Hepatocyte (in vitro differentiated cells): ENCODE data around the gene PLEKHG5. TPM values are rescaled to one million over a fixed set of nuclear protein-coding genes. Genes with fewer than 3 reads are reported as not detected.

ENCODE experiments used
- DNase-seq: peaks from one replicate; pipeline ENCODE4 v3.0.0-alpha.2; 2016; ENCODE audit warnings: low spot score
- H2AFZ ChIP-seq: fragments of 200-600 bp; sonication (generic); 2 replicates; pipeline ENCODE4 v1.6.0; 2016; ENCODE audit warnings: antibody characterized with exemption, mild to moderate bottlenecking
- H3K27ac ChIP-seq: fragments of 200-600 bp; sonication (generic); 2 replicates; pipeline ENCODE4 v1.5.1; 2016; ENCODE audit warnings: mild to moderate bottlenecking
- H3K27me3 ChIP-seq: fragments of 200-600 bp; sonication (generic); 2 replicates; pipeline ENCODE4 v1.6.1; 2016
- H3K36me3 ChIP-seq: fragments of 200-600 bp; sonication (generic); replicated peaks from 2 replicates; pipeline ENCODE4 v1.5.1; 2016; ENCODE audit warnings: low read depth; ENCODE audit not compliant: insufficient read depth
- H3K4me1 ChIP-seq: fragments of 200-600 bp; sonication (generic); 2 replicates; pipeline ENCODE4 v1.5.1; 2016; ENCODE audit warnings: mild to moderate bottlenecking, moderate library complexity; ENCODE audit not compliant: insufficient read depth
- H3K4me2 ChIP-seq: fragments of 200-600 bp; sonication (generic); 2 replicates; pipeline ENCODE4 v1.6.0; 2016
- H3K4me3 ChIP-seq: fragments of 200-600 bp; sonication (generic); 2 replicates; pipeline ENCODE4 v1.5.1; 2016; ENCODE audit warnings: mild to moderate bottlenecking
- H3K79me2 ChIP-seq: fragments of 200-600 bp; sonication (generic); 2 replicates; pipeline ENCODE4 v1.6.0; 2017; ENCODE audit warnings: mild to moderate bottlenecking
- H3K9me2 ChIP-seq: fragments of 200-600 bp; sonication (generic); replicated peaks from 2 replicates; pipeline ENCODE4 v1.6.0; 2017; ENCODE audit warnings: mild to moderate bottlenecking; ENCODE audit not compliant: insufficient read depth
- H3K9me3 ChIP-seq: fragments of 200-600 bp; sonication (generic); 2 replicates; pipeline ENCODE4 v1.5.1; 2016; ENCODE audit warnings: low read depth, mild to moderate bottlenecking
- H4K20me1 ChIP-seq: fragments of 200-600 bp; sonication (generic); 2 replicates; pipeline ENCODE4 v1.6.0; 2016; ENCODE audit warnings: mild to moderate bottlenecking; ENCODE audit not compliant: insufficient read depth, poor library complexity, severe bottlenecking
- EZH2 ChIP-seq: fragments of 200-600 bp; sonication (generic); IDR thresholded peaks from 2 replicates; pipeline ENCODE4 v1.6.1; 2016; ENCODE audit warnings: antibody characterized with exemption, mild to moderate bottlenecking, borderline replicate concordance
- EZH2phosphoT487 ChIP-seq: fragments of 200-600 bp; sonication (generic); IDR thresholded peaks from one replicate; pipeline ENCODE4 v1.6.1; 2018; ENCODE audit warnings: antibody characterized with exemption, mild to moderate bottlenecking, low read depth, moderate library complexity; ENCODE audit not compliant: unreplicated experiment, severe bottlenecking
- WGBS: methylation state at CpG from one replicate; pipeline ENCODE4 v1.1.6; 2016; ENCODE audit warnings: low lambda C conversion rate; ENCODE audit errors: missing lambda C conversion rate; 5-methylcytosine and 5-hydroxymethylcytosine counted together
- polyA plus RNA-seq: library from polyadenylated mRNA; unstranded; fragments of >200 nt; fragmentation: Nextera tagmentation; extraction: Ambion mirVana; gene quantifications from 2 replicates; pipeline ENCODE4 v1.2.1, GENCODE V29; 2016
- total RNA-seq: library from RNA; depleted of rRNA; stranded (reverse); fragments of >200 nt; gene quantifications from 2 replicates; pipeline ENCODE4 v1.2.3, GENCODE V29; 2014
- TF ChIP-seq, protein P1 (sequence below): fragments of 200-600 bp; sonication (generic); IDR thresholded peaks from 2 replicates; pipeline ENCODE4 v1.5.1; 2016; ENCODE audit warnings: antibody characterized with exemption, mild to moderate bottlenecking; ENCODE audit not compliant: poor library complexity

PLEKHG5 gene
- total and polyA plus RNA-seq, 2 experiments from 2014 or later: 11.5 to 13.3 TPM

DNA sequence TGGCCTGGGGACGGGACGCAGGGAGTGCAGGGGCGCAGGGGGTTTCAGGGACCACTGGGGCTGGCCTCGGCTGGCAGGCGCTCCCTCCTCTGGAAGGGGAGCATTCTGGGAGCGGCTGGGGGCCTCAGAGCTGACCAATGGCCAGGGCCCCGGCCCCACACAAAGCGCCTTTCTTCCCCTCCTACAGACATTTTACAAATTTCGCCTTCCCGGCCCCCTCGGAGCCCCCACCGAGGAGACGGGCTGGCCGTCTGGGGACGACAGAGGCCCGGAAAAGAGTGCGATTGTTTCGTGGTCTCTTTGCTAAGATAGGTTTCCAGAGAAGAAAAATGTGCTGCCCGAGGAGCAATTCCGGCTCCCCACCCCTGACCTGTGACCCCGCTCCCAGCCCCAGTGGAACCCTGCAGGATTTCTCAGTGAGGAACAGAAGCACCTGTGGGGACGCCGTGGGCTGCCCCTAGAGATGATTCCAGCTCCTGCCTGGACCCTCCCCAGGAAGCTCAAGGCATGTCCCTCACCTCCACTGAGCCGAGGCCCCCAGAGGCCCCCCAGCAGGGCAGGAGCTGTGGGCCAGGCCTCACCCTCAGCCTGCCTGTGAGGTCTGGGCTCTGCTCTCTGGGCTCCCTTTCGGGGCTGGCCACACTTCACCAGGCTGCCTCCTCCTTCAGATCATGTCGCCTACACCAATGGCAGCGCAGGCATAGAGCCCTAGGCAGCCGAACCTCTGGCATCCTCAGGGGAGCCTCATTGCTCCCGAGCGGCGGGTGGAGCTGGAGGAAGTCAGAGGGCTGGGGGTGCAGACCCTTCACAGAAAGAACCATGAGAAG, 15.0 kb upstream of the PLEKHG5 start:
- Histone ChIP-seq H3K79me2 (no peaks in the 10 kb centered on the region), H3K9me3 (no peaks in the 10 kb centered on the region), H3K27me3 (no peaks in the 10 kb centered on the region), H3K4me2 (no peak overlapping the region), H3K9me2 (no peaks in the 10 kb centered on the region), H3K4me3 (no peak overlapping the region), H4K20me1 (no peaks in the 10 kb centered on the region), H3K27ac (no peak overlapping the region), H3K36me3 (no peaks in the 10 kb centered on the region), H2AFZ (no peak overlapping the region), H3K4me1 (no peaks in the 10 kb centered on the region)
- TF ChIP-seq EZH2phosphoT487 (no peak), EZH2 (no peak)
- TF ChIP-seq, protein P1, sequence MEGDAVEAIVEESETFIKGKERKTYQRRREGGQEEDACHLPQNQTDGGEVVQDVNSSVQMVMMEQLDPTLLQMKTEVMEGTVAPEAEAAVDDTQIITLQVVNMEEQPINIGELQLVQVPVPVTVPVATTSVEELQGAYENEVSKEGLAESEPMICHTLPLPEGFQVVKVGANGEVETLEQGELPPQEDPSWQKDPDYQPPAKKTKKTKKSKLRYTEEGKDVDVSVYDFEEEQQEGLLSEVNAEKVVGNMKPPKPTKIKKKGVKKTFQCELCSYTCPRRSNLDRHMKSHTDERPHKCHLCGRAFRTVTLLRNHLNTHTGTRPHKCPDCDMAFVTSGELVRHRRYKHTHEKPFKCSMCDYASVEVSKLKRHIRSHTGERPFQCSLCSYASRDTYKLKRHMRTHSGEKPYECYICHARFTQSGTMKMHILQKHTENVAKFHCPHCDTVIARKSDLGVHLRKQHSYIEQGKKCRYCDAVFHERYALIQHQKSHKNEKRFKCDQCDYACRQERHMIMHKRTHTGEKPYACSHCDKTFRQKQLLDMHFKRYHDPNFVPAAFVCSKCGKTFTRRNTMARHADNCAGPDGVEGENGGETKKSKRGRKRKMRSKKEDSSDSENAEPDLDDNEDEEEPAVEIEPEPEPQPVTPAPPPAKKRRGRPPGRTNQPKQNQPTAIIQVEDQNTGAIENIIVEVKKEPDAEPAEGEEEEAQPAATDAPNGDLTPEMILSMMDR: no peak
- 90% methylated on average over 25 of the region's 31 CpGs for WGBS
- DNase-seq: no peak

DNA sequence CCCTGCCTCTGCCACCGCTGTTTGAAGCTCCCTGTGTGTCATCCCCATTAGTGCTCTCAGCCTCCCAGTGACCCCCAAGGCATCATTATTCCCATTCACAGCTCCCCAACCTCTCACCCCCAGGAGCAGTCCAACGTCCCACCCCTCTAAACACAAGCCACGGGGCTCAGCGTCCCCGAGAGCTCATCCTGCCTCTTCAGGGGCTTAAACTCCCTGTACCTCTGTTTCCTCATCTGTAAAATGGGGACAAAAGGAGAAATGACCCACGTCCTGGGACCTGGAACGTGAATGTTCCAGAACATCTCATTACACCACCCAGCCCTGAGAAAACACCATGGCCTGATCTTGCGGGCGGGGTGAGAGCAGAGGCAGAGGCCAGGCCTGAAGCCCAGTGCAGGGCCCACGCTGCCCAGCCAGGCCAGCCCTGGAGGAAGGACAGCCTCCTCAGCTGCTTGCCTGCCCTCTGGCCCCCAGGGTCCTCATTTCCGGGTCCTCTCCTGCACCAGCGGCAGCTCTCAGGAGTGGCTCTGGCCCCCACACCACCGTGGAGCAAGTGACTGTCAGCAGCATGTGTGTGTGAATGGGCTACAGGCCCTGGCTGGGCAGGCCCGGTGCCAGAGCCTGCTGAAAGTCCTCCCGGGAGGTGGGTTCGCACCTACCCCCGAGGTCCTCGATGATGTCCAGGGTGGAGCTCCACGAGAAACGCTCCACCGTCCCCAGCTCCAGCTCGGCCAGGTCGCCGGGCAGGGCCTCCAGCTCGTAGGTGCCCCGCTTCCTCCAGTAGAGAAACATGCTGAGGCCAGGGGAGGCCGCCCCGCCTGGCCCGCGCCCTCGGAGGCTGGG, 14.1 kb upstream of the PLEKHG5 start:
- H3K4me2 ChIP-seq: no peak overlapping the region
- H3K4me1 ChIP-seq: no peaks in the 10 kb centered on the region
- no peak overlapping the region for H3K4me3 ChIP-seq
- no peaks in the 10 kb centered on the region for H3K9me3 ChIP-seq
- H2AFZ ChIP-seq: no peak overlapping the region
- H3K27ac ChIP-seq: no peak overlapping the region
- no peaks in the 10 kb centered on the region for H3K36me3 ChIP-seq
- TF ChIP-seq EZH2: no peak
- TF ChIP-seq EZH2phosphoT487: no peak
- TF ChIP-seq, protein P1: no peak
- H3K79me2 ChIP-seq: no peaks in the 10 kb centered on the region
- 95% methylated on average over 29 of the region's 31 CpGs for WGBS
- H3K27me3 ChIP-seq: no peaks in the 10 kb centered on the region
- no peak for DNase-seq
- no peaks in the 10 kb centered on the region for H3K9me2 ChIP-seq
- H4K20me1 ChIP-seq: no peaks in the 10 kb centered on the region

DNA sequence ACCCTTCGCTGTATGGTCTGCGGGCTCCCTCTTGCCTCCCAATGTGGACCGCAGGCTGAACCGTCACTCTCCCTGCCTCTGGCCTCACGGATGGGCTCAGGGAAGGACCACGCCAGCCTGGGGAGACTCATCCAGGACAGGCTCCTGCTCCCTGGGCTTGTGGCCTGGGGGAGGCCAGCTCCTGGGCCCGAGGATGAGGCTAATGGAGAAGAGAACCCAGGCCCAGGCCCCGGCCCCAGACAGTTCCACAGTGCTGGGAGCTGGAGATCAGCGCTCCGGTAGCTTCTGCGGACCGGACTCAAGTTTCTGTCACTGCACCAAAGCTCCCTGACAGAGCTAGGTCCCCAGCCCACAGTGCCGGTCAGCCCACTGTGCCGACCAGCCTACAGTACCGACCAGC, 13.4 kb upstream of the PLEKHG5 start:
- no peak overlapping the region for H3K4me2 ChIP-seq
- 91% methylated on average over 15 of the region's 15 CpGs for WGBS

More for the DNA sequence above, 13.4 kb upstream of the PLEKHG5 start:
- H4K20me1 ChIP-seq: no peaks in the 10 kb centered on the region
- no peak overlapping the region for H3K27ac ChIP-seq
- no peaks in the 10 kb centered on the region for H3K27me3 ChIP-seq
- H3K79me2 ChIP-seq: no peaks in the 10 kb centered on the region
- H3K9me3 ChIP-seq: no peaks in the 10 kb centered on the region
- TF ChIP-seq EZH2: no peak
- TF ChIP-seq, protein P1: no peak
- no peak for TF ChIP-seq EZH2phosphoT487
- H3K4me1 ChIP-seq: no peaks in the 10 kb centered on the region
- H3K36me3 ChIP-seq: no peaks in the 10 kb centered on the region
- no peaks in the 10 kb centered on the region for H3K9me2 ChIP-seq
- no peak overlapping the region for H2AFZ ChIP-seq
- no peak for DNase-seq
- H3K4me3 ChIP-seq: no peak overlapping the region
